Measurements from ENCODE around the gene ATRIP. TPM values are rescaled to one million over a fixed set of nuclear protein-coding genes. Genes with fewer than 3 reads are reported as not detected.
A peak's percentile ranks its signal among the peaks of the same experiment; 100 is the strongest.

ATRIP gene
- total and polyA plus RNA-seq, 4 donors: 1.7 to 4.6 (median 2.9) TPM

DNA sequence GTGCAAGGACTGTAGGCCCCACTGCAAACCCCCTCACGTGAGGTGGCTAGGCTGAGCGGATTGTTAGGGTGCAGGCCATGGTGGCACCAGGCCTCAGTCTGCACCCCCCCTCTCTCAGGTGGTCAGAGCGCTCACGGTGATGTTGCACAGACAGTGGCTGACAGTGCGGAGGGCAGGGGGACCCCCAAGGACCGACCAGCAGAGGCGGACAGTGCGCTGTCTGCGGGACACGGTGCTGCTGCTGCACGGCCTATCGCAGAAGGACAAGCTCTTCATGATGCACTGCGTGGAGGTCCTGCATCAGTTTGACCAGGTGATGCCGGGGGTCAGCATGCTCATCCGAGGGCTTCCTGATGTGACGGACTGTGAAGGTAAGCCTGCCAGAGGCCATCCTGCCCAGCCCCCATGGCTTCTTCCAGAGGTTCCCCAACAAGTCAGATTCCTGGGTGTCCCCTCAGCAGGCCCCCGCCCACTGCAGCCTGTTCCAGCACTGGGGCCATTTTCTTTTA lies 18.2 kb downstream of the ATRIP start:
- H3K9ac ChIP-seq (ENCODE audit: low read depth in 1 of 2, low read length in 2 of 2): no peak overlapping the region
- peak overlapping the region; percentile 92 to 95 for H3K27ac ChIP-seq (ENCODE audit: low read depth in 1 of 2, low read length in 2 of 2)
- TF ChIP-seq, protein P1, sequence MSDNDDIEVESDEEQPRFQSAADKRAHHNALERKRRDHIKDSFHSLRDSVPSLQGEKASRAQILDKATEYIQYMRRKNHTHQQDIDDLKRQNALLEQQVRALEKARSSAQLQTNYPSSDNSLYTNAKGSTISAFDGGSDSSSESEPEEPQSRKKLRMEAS (IDR thresholded peaks at IDR 0.05): no peak
- TF ChIP-seq HNF4G (IDR thresholded peaks at IDR 0.05): no peak
- no peak for TF ChIP-seq EGR1 (IDR thresholded peaks at IDR 0.05; ENCODE audit: low read depth in 2 of 2)
- TF ChIP-seq, protein P2, sequence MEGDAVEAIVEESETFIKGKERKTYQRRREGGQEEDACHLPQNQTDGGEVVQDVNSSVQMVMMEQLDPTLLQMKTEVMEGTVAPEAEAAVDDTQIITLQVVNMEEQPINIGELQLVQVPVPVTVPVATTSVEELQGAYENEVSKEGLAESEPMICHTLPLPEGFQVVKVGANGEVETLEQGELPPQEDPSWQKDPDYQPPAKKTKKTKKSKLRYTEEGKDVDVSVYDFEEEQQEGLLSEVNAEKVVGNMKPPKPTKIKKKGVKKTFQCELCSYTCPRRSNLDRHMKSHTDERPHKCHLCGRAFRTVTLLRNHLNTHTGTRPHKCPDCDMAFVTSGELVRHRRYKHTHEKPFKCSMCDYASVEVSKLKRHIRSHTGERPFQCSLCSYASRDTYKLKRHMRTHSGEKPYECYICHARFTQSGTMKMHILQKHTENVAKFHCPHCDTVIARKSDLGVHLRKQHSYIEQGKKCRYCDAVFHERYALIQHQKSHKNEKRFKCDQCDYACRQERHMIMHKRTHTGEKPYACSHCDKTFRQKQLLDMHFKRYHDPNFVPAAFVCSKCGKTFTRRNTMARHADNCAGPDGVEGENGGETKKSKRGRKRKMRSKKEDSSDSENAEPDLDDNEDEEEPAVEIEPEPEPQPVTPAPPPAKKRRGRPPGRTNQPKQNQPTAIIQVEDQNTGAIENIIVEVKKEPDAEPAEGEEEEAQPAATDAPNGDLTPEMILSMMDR (IDR thresholded peaks at IDR 0.05; ENCODE audit: low read depth, low read length, missing input control): no peak
- TF ChIP-seq, protein P3, sequence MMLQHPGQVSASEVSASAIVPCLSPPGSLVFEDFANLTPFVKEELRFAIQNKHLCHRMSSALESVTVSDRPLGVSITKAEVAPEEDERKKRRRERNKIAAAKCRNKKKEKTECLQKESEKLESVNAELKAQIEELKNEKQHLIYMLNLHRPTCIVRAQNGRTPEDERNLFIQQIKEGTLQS (IDR thresholded peaks at IDR 0.05): no peak
- no peak for TF ChIP-seq HNF4A (conservative IDR thresholded peaks at IDR 0.05)
- TF ChIP-seq, protein P4, sequence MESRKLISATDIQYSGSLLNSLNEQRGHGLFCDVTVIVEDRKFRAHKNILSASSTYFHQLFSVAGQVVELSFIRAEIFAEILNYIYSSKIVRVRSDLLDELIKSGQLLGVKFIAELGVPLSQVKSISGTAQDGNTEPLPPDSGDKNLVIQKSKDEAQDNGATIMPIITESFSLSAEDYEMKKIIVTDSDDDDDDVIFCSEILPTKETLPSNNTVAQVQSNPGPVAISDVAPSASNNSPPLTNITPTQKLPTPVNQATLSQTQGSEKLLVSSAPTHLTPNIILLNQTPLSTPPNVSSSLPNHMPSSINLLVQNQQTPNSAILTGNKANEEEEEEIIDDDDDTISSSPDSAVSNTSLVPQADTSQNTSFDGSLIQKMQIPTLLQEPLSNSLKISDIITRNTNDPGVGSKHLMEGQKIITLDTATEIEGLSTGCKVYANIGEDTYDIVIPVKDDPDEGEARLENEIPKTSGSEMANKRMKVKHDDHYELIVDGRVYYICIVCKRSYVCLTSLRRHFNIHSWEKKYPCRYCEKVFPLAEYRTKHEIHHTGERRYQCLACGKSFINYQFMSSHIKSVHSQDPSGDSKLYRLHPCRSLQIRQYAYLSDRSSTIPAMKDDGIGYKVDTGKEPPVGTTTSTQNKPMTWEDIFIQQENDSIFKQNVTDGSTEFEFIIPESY (IDR thresholded peaks at IDR 0.05): no peak
- TF ChIP-seq TAF1 (conservative IDR thresholded peaks at IDR 0.05): no peak
- no peak for TF ChIP-seq YY1 (IDR thresholded peaks at IDR 0.05)
- TF ChIP-seq RXRA (IDR thresholded peaks at IDR 0.05): no peak
- no peaks in the 10 kb centered on the region for H3K27me3 ChIP-seq (ENCODE audit: control insufficient read depth in 4 of 4, insufficient read depth in 4 of 4, low read length in 3 of 4)
- H3K36me3 ChIP-seq (ENCODE audit: control insufficient read depth in 4 of 4, insufficient read depth in 3 of 4, low read depth in 1 of 4, low read length in 3 of 4): peaks cover 5 to 21% (median 16%) of the 10 kb centered on the region in 4 donors
- no peak for DNase-seq (ENCODE audit: low spot score)
- H3K4me3 ChIP-seq (ENCODE audit: low read depth in 1 of 3, low read length in 3 of 3): no peak overlapping the region
- 97% methylated on average over 17 of the region's 17 CpGs for WGBS
- H3K9me3 ChIP-seq (ENCODE audit: control insufficient read depth in 4 of 4, low read length in 3 of 4): no peaks in the 10 kb centered on the region
- H3K4me1 ChIP-seq (ENCODE audit: control insufficient read depth in 4 of 4, insufficient read depth in 4 of 4, low read length in 3 of 4): peaks cover 15 to 48% (median 37%) of the 10 kb centered on the region in 4 donors

DNA sequence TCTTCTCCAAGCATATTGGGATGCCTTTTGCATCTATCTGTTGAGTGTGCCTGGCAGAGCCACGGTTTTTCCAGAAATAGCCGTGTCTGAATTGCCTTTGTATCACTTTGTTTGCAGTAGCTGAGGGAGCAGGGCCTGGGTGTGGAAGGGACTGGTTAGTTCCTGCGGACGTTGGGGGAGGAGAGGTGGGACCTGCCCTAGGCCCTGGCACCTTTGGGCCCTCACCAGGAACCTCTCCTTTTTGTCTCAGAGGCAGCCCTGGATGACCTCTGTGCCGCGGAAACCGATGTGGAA lies 18.6 kb downstream of the ATRIP start:
- Histone ChIP-seq H3K36me3 (ENCODE audit: control insufficient read depth in 4 of 4, insufficient read depth in 3 of 4, low read depth in 1 of 4, low read length in 3 of 4) (peaks cover 3 to 17% (median 13%) of the 10 kb centered on the region in 4 donors), H3K4me3 (ENCODE audit: low read depth in 1 of 3, low read length in 3 of 3) (no peak overlapping the region), H3K9me3 (ENCODE audit: control insufficient read depth in 4 of 4, low read length in 3 of 4) (no peaks in the 10 kb centered on the region), H3K9ac (ENCODE audit: low read depth in 1 of 2, low read length in 2 of 2) (no peak overlapping the region), H3K27me3 (ENCODE audit: control insufficient read depth in 4 of 4, insufficient read depth in 4 of 4, low read length in 3 of 4) (no peaks in the 10 kb centered on the region), H3K4me1 (ENCODE audit: control insufficient read depth in 4 of 4, insufficient read depth in 4 of 4, low read length in 3 of 4) (peaks cover 15 to 52% (median 41%) of the 10 kb centered on the region in 4 donors), H3K27ac (ENCODE audit: low read depth in 1 of 2, low read length in 2 of 2) (peak overlapping the region; percentile 92 to 95)
- TF ChIP-seq RXRA (IDR thresholded peaks at IDR 0.05) (no peak), HNF4G (IDR thresholded peaks at IDR 0.05) (no peak), GABPA (IDR thresholded peaks at IDR 0.05 in 1 of 2, conservative IDR thresholded peaks at IDR 0.05 in 1 of 2) (no peak), JUND (IDR thresholded peaks at IDR 0.05) (no peak)
- DNase-seq (ENCODE audit: low spot score): no peak
- WGBS: 20% methylated on average over 7 of the region's 7 CpGs

Data from liver (tissue), 9 donors.